Activated CD8-positive, alpha-beta memory T cell treated with anti-CD3 and anti-CD28 coated beads, Interleukin-2, amount 10 ng/mL, durations not matched to agents 7 days and 5 days (primary cell): ENCODE data around the gene NFXL1. TPM values are rescaled to one million over a fixed set of nuclear protein-coding genes. Genes with fewer than 3 reads are reported as not detected.
A peak's percentile ranks its signal among the peaks of the same experiment; 100 is the strongest.
"Not testable (repeated sequence)": the region's sequence is repeated elsewhere in the genome, so short reads cannot be mapped to it uniquely, and the experiment has no call there.

Experiments used
- ATAC-seq: fragments of 150-1000 bp; cut with Tn5 transposase; one replicate; pipeline ENCODE4 v1.10.0; 2021; ENCODE audit warnings: moderate library complexity
- CTCF ChIA-PET: fragments of 350-600 bp; sonication (Branson Sonifier 250); formaldehyde crosslinking; loops from one replicate; lab custom pipeline; 2021; ENCODE audit warnings: antibody characterized with exemption; lab: Charles Lee
- DNase-seq: peaks from one replicate; pipeline ENCODE4 v3.0.0-alpha.2; 2020
- H3K27ac Mint-ChIP-seq: one replicate; pipeline ENCODE4 v1.8.0; 2021; ENCODE audit warnings: mild to moderate bottlenecking, mixed read lengths
- H3K27me3 Mint-ChIP-seq: one replicate; pipeline ENCODE4 v1.8.0; 2021; ENCODE audit warnings: mixed read lengths
- H3K36me3 Mint-ChIP-seq: one replicate; pipeline ENCODE4 v1.8.0; 2021; ENCODE audit warnings: mild to moderate bottlenecking, mixed read lengths
- H3K4me1 Mint-ChIP-seq: one replicate; pipeline ENCODE4 v1.8.0; 2021; ENCODE audit warnings: mixed read lengths
- H3K4me3 Mint-ChIP-seq: one replicate; pipeline ENCODE4 v1.8.0; 2021; ENCODE audit warnings: mild to moderate bottlenecking, moderate library complexity, mixed read lengths
- H3K9me3 Mint-ChIP-seq: one replicate; pipeline ENCODE4 v1.8.0; 2022; ENCODE audit warnings: low read depth, mixed read lengths
- total RNA-seq, 2 experiments: library from RNA; stranded (reverse); gene quantifications; one replicate each; pipeline ENCODE4 v1.2.3, GENCODE V29; 2021

NFXL1 gene
- 10 to 100 TPM in 1 of 2 experiments, 1 to 10 TPM in 1; 9.5 to 10.5 TPM for total RNA-seq

DNA sequence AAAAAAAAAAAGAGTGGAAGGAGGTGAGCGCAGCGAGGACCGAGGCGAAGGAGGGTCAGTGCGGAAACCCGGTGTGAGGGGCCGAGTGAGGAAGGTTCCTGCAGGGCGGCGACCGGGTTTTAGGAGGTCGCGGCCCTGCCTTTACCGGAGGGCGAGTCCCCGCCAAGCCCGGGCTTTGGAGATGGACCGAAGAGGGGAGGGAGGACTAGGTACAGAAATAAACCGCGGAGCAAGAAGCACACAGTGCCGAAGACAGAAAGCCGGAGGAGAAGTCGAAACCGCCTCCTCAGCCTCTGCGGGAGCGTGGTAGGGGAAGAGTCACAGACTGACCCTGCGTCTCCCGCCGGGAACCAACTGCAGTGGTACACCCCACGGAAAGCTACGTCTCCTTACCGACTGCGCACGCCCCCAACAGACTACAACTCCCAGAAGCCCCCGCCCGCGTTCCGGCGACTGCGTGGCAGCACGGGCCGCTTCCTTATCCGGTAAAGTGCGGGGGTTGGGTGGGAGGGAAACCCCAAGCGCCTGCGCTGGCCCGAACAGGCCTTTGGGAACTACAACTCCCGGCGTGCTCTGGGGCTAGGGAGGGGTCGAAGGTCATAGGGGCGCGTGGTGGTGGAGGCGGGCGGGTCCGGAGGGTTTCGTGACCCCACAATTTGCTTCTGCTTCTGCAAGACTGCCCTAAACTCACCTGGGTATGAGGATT lies at the start of gene NFXL1:
Gene NFXL1 (minus strand): TSS at position 364 of the 706 bp plus-strand sequence. CDS start 380 bp downstream, outside the sequence.
- CTCF ChIA-PET, result interaction anchor here (2.7 kb wide), 1 partner anchor 17 kb away, joined by 7 read pairs; no protein-coding TSS in a partner anchor
- peak within 1 kb of the TSS; percentile 92 for H3K4me3 Mint-ChIP-seq
- no peaks in the 10 kb centered on the region for H3K27me3 Mint-ChIP-seq
- H3K36me3 Mint-ChIP-seq, result peaks cover 20% of the 10 kb centered on the region
- H3K4me1 Mint-ChIP-seq, result peaks cover 31% of the 10 kb centered on the region
- ATAC-seq, result peak; percentile 97
- DNase-seq, result peak; percentile 98
- peak within 1 kb of the TSS; percentile 92 for H3K27ac Mint-ChIP-seq
- H3K9me3 Mint-ChIP-seq, result peaks cover 4% of the 10 kb centered on the region

DNA sequence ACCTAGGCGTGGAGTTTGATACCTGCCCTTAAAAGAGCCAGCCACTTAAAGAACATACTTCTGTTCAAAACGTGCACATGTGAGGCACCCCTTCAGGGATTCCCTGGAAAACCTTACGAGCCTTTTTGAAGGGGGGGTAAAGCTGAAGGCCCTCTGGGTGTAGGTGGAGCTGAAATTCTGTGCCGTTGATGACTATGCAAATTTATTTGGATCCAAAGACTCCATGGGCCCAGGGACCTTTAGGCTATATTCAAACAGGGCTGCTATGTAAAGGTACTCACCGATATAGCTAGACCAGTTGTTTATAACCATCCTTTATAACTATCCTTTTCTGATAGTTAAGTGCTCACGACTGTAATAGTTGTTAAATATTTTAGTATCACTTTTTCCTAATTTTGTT lies 40.3 kb upstream of the NFXL1 start:
- H3K4me1 Mint-ChIP-seq, result no peaks in the 10 kb centered on the region
- no peaks in the 10 kb centered on the region for H3K9me3 Mint-ChIP-seq
- H3K27me3 Mint-ChIP-seq, result peaks cover 3% of the 10 kb centered on the region
- ATAC-seq (no peak), DNase-seq (no peak)
- H3K36me3 Mint-ChIP-seq, result no peaks in the 10 kb centered on the region
- H3K27ac Mint-ChIP-seq, result no peak overlapping the region
- CTCF ChIA-PET, result no interaction called here
- no peak overlapping the region for H3K4me3 Mint-ChIP-seq

DNA sequence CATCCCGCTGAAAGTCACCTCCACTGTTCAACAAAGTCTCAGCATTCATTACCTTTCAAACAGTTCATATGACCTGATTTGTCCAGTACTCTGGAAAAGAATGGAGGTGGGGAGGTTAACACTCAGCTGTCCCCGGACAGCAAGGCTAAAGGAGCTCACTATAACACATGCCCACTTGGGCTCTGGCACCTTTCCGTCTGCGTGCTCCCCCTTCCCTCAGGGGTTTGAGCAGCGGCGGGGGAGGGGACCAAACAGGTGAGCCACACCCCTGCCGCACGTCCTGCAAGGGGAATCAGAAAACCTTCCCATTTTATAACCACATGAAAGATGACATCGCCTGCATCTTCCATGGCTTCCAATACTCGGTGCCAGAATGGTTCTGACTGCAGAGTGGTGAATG lies 39.9 kb upstream of the NFXL1 start:
- H3K4me1 Mint-ChIP-seq, result no peaks in the 10 kb centered on the region
- DNase-seq, result no peak
- no peak for ATAC-seq
- no peak overlapping the region for H3K27ac Mint-ChIP-seq
- H3K36me3 Mint-ChIP-seq, result no peaks in the 10 kb centered on the region
- CTCF ChIA-PET, result no interaction called here
- no peak overlapping the region for H3K4me3 Mint-ChIP-seq
- H3K27me3 Mint-ChIP-seq, result peaks cover 3% of the 10 kb centered on the region
- no peaks in the 10 kb centered on the region for H3K9me3 Mint-ChIP-seq

DNA sequence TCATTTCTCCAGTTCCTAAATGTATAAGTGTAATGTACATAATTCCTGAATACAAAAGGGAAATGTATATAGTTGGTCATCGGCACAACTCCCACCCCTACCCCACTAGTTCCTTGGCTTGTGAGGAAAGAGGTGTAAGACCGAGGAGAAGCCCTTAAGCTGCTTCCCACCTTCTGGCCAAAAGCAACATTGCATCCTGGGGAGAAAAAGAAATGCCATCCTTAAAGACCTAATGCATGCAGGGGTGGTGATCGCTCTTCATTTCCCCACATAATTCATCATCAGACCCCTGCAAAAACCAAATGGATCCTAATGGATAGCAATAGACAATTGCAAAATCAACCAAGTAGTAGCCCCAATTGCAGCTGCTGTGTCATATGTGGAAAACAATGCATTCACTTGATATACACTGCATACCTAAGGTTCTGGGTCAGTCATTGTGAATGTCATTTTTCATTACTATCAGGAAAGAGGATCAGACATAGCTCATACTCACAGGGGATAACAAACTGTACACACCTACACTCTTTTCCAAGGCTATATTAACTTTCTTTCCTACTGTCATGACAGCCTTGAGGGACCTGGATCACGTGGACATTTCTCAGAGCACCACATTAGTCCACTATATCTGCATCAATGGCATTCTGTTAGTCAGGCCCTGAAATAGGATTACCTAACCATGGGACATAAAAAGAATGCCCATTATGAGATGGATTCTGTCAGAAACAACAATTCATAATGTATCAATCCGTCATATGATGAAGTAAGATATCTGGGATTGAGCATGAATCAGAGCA lies 31.7 kb upstream of the NFXL1 start:
- H3K9me3 Mint-ChIP-seq, result no peaks in the 10 kb centered on the region
- H3K4me3 Mint-ChIP-seq, result no peak overlapping the region
- H3K27ac Mint-ChIP-seq, result no peak overlapping the region
- H3K36me3 Mint-ChIP-seq, result no peaks in the 10 kb centered on the region
- H3K27me3 Mint-ChIP-seq, result peaks cover 3% of the 10 kb centered on the region
- no peaks in the 10 kb centered on the region for H3K4me1 Mint-ChIP-seq
- CTCF ChIA-PET, result no interaction called here
- no peak for DNase-seq
- ATAC-seq, result no peak

DNA sequence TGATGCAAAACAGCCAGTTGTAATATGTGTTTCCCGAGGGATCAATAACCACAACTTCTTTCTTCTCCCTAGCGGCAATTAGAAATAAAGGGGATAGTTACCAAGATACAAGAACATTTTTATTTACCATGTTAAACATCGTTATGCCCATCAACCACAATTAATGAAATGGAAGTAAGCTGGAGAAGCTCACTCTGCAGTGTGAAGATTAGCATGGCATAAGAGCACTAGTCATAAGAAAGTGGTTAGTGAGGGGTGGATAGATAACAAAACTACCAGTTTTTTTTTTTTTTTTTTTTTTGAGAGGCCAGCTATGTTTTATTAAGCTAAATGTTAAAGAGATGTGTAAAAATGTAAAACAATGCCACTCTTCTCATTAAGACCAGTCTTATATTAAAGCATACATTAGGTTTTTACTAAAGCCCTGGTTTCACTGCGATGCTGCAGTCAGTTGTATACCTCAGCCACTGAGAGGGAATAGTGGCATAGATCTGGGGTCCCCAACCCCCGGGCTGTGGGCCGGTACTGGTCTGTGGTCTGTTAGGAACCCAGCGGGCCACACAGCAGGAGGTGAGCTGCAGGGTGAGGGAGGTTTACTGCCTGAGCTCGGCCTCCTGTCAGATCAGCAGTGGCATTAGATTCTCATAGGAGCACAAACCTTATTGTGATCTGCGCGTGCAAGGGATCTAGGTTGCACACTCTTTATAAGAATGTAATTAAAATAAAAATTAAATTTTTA lies 27.9 kb upstream of the NFXL1 start:
- ATAC-seq (no peak), DNase-seq (no peak)
- Mint-ChIP-seq H3K4me3 (no peak overlapping the region), H3K27ac (no peak overlapping the region), H3K9me3 (no peaks in the 10 kb centered on the region), H3K27me3 (peaks cover 2% of the 10 kb centered on the region), H3K36me3 (no peaks in the 10 kb centered on the region), H3K4me1 (no peaks in the 10 kb centered on the region)
- CTCF ChIA-PET, result no interaction called here

DNA sequence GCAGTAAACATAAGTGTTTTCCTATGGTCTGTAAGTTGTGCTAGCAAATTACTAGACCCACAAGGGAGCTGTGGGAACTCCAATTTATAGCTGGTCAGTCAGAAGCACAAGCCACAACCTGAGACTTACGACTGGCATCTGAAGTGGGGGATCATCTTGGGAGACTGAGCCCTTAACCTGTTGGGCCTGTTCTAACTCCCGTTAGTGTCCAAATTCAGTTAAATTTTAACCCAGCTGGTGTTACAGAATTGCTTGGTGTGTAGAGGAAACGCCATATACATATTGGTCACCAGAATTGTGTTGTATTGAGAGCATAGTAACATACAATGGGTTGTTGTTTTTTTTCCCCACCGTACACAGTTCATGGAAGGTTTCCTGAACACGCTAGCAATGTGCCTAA lies 25.1 kb upstream of the NFXL1 start:
- CTCF ChIA-PET, result no interaction called here
- Mint-ChIP-seq H3K4me1 (no peaks in the 10 kb centered on the region), H3K27me3 (peaks cover 20% of the 10 kb centered on the region), H3K36me3 (no peaks in the 10 kb centered on the region), H3K9me3 (no peaks in the 10 kb centered on the region), H3K4me3 (no peak overlapping the region), H3K27ac (no peak overlapping the region)
- no peak for ATAC-seq
- DNase-seq, result no peak

DNA sequence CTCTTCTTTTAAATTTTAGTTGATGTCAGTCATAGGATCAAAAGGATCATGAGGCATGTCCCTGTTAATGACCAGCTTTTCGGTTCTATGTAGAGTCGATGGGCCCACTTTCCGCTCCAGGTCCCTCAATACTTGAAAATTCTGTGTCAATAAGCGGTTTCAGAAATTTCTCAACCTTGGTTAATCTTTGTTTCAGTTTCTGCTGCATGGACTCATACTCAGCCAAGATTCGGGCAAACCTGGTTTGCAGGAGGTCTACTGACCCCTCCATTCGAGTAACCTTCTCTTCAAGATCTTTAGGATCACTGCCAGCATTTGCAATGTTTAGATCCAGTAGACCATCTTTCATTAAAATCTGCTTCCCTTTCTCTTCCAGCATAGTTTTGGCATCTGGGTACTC lies 22.0 kb upstream of the NFXL1 start:
- Mint-ChIP-seq H3K27ac (no peak overlapping the region), H3K4me3 (no peak overlapping the region), H3K9me3 (no peaks in the 10 kb centered on the region), H3K4me1 (no peaks in the 10 kb centered on the region), H3K27me3 (peaks cover 20% of the 10 kb centered on the region), H3K36me3 (no peaks in the 10 kb centered on the region)
- ATAC-seq, result no peak
- no peak for DNase-seq
- CTCF ChIA-PET, result interaction anchor here (0.8 kb wide), 1 partner anchor 250 kb away, joined by 3 read pairs; no protein-coding TSS in a partner anchor

DNA sequence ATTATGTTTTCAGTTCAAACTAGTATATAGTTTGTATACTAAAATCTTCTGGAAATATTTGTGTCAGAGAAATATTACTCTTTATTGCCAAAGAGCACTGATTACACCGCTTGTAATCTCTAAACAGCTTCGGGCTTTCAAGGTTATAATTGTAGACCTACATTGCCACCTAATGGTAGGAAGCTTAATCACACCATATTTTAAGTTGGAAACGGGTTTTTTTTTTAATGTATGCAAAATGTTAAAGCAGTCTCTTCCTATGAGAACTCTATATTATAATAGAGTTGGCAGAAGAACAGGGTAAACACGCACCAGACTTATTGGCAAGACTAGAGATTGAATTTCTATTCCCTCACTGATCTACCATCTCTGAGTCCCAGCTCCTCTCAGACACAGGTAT lies 19.5 kb upstream of the NFXL1 start:
- ATAC-seq (no peak), DNase-seq (no peak)
- Mint-ChIP-seq H3K4me3 (no peak overlapping the region), H3K27me3 (peaks cover 27% of the 10 kb centered on the region), H3K9me3 (no peaks in the 10 kb centered on the region), H3K27ac (no peak overlapping the region), H3K36me3 (no peaks in the 10 kb centered on the region), H3K4me1 (no peaks in the 10 kb centered on the region)
- CTCF ChIA-PET, result interaction anchor here (0.6 to 3.1 kb wide), 17 partner anchors 17 to 451 kb away, joined by 3 to 20 read pairs (median 3); partner anchors contain the start of gene CORIN

DNA sequence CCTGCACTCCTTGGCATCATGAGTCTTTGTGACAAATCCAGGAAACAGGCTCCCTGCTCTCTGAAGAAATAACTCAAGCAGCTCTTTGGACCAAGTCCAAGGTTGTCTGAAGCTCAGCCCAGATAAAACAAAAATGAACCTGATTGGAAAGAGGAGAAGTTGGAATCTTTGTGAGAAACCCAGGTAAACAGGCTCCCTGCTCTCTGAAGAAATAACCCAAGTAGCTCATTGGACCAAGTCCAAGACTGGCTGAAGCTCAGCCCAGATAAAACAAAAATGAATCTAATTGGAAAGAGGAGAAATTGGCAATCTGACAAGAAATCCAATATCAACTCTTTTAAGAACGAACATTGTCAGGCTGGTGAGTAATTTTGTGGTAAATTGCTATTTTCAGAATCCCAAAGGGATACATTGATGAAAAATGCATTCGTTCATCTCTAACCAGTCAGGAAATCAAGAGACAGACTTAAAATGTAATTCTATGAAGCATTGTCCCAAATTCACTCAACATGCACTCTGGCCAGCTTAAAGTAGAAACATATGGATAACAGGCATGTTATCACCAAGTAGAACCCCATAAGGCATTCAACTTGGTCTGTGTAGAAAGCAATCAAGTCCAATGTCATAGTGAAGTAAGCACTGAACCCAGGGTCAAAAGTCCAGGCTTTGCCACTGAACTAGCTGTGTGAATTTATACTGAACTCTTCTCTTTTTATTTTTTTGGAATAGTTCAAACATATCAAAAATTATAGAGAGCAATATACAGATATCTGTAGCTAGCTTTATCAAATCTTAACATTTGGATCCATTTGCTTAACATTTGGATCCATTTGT lies 16.8 kb upstream of the NFXL1 start:
- CTCF ChIA-PET, result interaction anchor here (1.6 to 2.4 kb wide), 2 partner anchors 16 to 243 kb away, joined by 7 to 8 read pairs; partner anchors contain the start of gene NFXL1
- DNase-seq (no peak), ATAC-seq (no peak)
- no peaks in the 10 kb centered on the region for H3K9me3 Mint-ChIP-seq
- H3K36me3 Mint-ChIP-seq, result no peaks in the 10 kb centered on the region
- H3K27ac Mint-ChIP-seq, result no peak overlapping the region
- peaks cover 32% of the 10 kb centered on the region for H3K27me3 Mint-ChIP-seq
- H3K4me3 Mint-ChIP-seq, result no peak overlapping the region
- peaks cover 5% of the 10 kb centered on the region for H3K4me1 Mint-ChIP-seq

DNA sequence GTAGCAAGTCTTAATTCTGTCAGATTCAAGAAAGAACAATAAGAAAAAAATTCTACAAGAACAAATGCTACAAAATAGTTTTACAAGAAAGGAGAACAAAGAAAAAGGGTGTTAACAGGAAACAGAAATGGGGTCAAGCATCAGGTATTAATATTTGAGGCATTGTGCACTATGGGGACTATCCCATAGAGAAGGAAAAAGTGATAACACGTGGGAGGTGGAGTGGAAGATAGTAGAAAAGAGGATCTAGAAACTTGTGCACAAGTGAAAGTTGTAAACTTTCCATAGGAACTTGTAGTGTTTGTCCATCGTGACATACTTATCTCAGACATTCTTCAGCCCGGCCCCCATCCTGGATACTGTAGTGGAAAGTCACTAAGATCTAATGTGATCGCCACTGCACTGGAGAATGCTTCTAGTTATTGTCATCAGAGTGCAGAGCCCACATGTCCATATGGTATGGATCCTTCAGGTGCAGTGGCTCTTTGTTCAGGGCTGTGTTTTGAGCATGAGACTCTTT lies 15.4 kb upstream of the NFXL1 start:
- H3K4me3 Mint-ChIP-seq, result no peak overlapping the region
- CTCF ChIA-PET, result no interaction called here
- no peak overlapping the region for H3K27ac Mint-ChIP-seq
- H3K4me1 Mint-ChIP-seq, result peaks cover 5% of the 10 kb centered on the region
- H3K36me3 Mint-ChIP-seq, result no peaks in the 10 kb centered on the region
- ATAC-seq (no peak), DNase-seq (no peak)
- peaks cover 26% of the 10 kb centered on the region for H3K27me3 Mint-ChIP-seq
- H3K9me3 Mint-ChIP-seq, result no peaks in the 10 kb centered on the region

DNA sequence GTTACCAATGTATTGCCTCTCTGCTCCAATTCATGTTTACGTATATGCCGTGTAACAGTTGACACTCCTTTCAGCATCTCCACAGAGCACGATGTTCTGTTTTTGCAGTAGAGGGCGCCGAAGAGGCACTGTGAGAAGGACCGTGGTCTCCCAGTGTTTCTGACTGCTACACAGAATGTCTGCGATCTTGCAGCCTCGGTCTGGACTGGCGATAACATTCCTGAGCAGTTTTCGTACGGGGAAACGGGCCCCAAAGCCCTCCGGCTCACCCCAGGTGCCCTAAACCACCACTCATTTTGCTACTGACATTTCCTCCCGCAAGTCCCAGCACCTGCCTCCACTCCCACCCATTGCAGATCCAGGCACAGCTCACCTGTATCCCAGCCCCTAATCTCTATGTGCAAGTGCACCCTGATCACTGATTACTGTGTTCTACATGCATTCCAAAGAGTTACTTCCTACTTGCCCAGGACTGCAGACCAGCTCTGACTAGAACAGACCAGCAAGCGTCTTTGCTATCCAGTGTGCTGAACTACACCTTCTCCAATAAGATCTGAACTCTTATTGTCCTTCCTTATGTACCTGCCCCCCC lies 12.4 kb upstream of the NFXL1 start:
- peak; percentile 100 for ATAC-seq
- H3K27ac Mint-ChIP-seq, result no peak overlapping the region

DNA sequence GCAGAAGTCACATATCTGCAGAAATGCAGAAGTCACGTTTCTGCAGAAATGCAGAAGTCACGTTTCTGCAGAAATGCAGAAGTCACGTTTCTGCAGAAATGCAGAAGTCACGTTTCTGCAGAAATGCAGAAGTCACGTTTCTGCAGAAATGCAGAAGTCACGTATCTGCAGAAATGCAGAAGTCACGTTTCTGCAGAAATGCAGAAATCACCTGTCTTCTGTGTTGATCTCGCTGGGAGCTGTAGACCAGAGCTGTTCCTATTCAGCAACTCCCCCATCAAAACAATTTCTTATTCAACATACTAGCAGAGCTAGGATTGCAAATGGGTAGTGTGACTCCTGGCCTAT lies 8.9 kb upstream of the NFXL1 start:
- H3K9me3 Mint-ChIP-seq, H3K27ac Mint-ChIP-seq, H3K4me3 Mint-ChIP-seq, DNase-seq, CTCF ChIA-PET, H3K4me1 Mint-ChIP-seq, H3K36me3 Mint-ChIP-seq, ATAC-seq: not testable (repeated sequence)
- H3K27me3 Mint-ChIP-seq, result peaks cover 13% of the 10 kb centered on the region

More for the DNA sequence above, 12.4 kb upstream of the NFXL1 start:
- peak; percentile 70 for DNase-seq
- CTCF ChIA-PET, result interaction anchor here (0.8 to 2.2 kb wide), 5 partner anchors 10 to 213 kb away, joined by 3 to 9 read pairs (median 3); no protein-coding TSS in a partner anchor
- H3K36me3 Mint-ChIP-seq, result no peaks in the 10 kb centered on the region
- H3K4me1 Mint-ChIP-seq, result peaks cover 5% of the 10 kb centered on the region
- peak overlapping the region; percentile 4 for H3K4me3 Mint-ChIP-seq
- H3K27me3 Mint-ChIP-seq, result peaks cover 25% of the 10 kb centered on the region
- H3K9me3 Mint-ChIP-seq, result no peaks in the 10 kb centered on the region
